ENCODE results near the gene LRP10.

DNA sequence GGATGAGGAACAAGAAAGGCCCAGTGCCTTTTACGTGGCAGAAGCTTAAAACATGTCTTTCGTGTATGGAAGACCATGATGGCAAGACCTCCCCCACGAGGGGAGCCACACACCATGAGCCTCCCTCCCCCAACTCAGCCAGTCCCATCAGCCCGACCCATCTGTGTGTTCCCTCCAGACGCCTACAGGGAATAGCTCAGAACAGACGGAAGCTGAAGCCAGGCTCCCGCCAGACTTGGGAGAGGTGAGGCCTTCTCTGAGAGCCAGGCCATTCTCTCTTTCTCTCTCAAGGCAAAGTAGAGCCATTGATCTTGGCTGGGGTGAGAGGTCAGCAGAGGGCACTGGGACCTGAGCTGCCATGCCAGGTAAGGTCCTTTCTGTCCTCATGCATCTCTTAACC, 20.9 kb downstream of the LRP10 start:
- no peak for TF ChIP-seq POLR2A (IDR thresholded peaks at IDR 0.05; ENCODE audit: low read length)
- TF ChIP-seq GATA1 (IDR thresholded peaks at IDR 0.05; ENCODE audit: low read depth, low read length) = no peak
